ENCODE data around the gene CLIC6. TPM values are rescaled to one million over a fixed set of nuclear protein-coding genes. Genes with fewer than 3 reads are reported as not detected.

The CLIC6 gene
- total RNA-seq, 1 donor from 2014 or later, result 12.3 TPM

DNA sequence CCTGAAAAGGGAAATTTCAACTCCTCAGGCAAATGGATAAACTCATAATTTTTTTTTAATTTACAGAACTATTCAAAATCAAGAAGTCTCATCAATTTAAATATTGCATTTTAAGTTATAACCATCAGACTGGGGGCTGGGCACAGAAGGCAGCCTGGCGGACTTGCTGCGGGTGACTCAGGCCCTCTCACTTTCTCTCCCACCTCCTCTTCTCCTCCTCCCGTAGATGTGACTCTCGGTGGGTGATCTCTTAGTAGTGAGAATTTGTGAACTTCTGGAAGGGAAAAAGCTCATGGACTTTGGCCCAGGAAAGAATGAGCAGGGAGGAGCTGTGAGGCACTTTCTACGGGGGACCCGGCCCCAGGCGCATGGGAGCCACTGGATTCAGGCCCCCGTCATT, 32.9 kb downstream of the CLIC6 start:
- no peaks in the 10 kb centered on the region for H3K4me1 ChIP-seq
- no peak for DNase-seq
- H3K27ac ChIP-seq, result no peak overlapping the region
- H3K9me3 ChIP-seq, result no peaks in the 10 kb centered on the region
- H3K27me3 ChIP-seq, result peaks cover 8% of the 10 kb centered on the region
- intact Hi-C loops (cut with DNase I), result no loop called here
- TF ChIP-seq, protein P1, sequence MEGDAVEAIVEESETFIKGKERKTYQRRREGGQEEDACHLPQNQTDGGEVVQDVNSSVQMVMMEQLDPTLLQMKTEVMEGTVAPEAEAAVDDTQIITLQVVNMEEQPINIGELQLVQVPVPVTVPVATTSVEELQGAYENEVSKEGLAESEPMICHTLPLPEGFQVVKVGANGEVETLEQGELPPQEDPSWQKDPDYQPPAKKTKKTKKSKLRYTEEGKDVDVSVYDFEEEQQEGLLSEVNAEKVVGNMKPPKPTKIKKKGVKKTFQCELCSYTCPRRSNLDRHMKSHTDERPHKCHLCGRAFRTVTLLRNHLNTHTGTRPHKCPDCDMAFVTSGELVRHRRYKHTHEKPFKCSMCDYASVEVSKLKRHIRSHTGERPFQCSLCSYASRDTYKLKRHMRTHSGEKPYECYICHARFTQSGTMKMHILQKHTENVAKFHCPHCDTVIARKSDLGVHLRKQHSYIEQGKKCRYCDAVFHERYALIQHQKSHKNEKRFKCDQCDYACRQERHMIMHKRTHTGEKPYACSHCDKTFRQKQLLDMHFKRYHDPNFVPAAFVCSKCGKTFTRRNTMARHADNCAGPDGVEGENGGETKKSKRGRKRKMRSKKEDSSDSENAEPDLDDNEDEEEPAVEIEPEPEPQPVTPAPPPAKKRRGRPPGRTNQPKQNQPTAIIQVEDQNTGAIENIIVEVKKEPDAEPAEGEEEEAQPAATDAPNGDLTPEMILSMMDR (IDR thresholded peaks at IDR 0.05), result no peak
- no peaks in the 10 kb centered on the region for H3K36me3 ChIP-seq
- no peak for ATAC-seq
- H3K4me3 ChIP-seq, result no peak overlapping the region

DNA sequence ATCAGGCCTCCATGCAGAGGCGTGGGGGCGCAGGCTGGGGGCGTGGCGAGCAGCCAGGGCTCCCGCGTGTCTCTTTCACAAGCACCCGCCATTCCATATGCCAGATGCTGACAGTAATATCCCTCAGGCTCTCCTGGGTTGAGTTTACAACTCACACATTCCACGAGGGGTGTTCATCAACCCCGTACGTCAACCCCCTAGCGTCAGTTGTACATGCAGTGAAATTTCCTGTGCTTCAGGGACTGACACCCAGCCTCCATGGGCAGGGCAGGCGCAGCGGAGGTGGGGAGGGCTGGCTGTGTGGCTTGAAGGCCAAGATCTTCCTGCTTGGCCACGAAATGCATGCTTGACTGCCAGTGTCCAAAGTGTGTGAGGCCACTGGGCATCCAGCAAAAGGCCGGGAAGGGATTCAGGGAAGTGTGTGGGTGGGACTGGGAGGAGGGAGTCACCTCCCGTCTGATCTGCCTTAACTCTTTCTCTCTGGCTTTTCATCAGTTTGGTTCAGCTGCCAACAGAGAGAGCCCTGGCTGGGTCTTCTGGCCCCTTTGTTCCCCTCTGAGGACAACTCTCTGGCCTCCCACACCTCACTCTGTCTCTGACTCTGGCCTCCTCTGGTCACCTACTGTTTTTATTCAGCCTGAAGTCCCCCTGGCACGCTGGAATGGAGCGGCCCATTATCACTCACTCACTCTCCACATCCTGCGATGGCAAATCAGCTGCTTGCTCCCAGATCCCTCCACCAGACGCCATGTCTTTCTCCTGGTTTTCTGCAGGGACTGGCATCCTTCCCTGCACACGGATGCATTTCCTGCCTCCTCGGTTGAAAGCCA, 33.8 kb downstream of the CLIC6 start:
- TF ChIP-seq, protein P1 (IDR thresholded peaks at IDR 0.05), result no peak
- H3K27ac ChIP-seq, result no peak overlapping the region
- intact Hi-C loops (cut with DNase I), result no loop called here
- H3K9me3 ChIP-seq, result no peaks in the 10 kb centered on the region
- no peak for DNase-seq
- no peaks in the 10 kb centered on the region for H3K36me3 ChIP-seq
- no peaks in the 10 kb centered on the region for H3K4me1 ChIP-seq
- no peak overlapping the region for H3K4me3 ChIP-seq
- peaks cover 8% of the 10 kb centered on the region for H3K27me3 ChIP-seq
- ATAC-seq, result peak; percentile 8

DNA sequence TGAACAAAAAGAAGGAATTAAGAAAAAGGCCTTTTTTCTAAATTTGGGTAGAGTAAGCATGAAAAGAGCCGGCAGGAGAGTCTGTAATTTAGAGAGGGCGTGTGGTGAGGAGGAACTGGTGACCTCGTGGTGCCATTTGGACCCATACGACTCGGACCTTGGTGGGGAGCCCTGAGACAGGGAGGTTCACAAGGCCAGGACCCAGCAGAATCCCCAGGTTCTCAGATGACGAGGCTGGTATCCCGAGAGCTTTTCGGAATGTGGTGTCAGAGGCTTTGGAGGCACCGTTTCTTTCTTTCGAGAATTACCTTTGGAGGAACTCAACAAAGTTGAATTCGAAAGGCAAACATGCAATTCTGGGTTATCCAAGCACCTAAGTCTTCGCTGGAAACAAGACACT, 34.8 kb downstream of the CLIC6 start:
- TF ChIP-seq, protein P1 (IDR thresholded peaks at IDR 0.05), result no peak
- Histone ChIP-seq H3K36me3 (no peaks in the 10 kb centered on the region), H3K27me3 (peaks cover 8% of the 10 kb centered on the region), H3K9me3 (no peaks in the 10 kb centered on the region), H3K4me3 (no peak overlapping the region), H3K4me1 (no peaks in the 10 kb centered on the region), H3K27ac (no peak overlapping the region)
- DNase-seq, result no peak
- no peak for ATAC-seq
- intact Hi-C loops (cut with DNase I), result no loop called here

DNA sequence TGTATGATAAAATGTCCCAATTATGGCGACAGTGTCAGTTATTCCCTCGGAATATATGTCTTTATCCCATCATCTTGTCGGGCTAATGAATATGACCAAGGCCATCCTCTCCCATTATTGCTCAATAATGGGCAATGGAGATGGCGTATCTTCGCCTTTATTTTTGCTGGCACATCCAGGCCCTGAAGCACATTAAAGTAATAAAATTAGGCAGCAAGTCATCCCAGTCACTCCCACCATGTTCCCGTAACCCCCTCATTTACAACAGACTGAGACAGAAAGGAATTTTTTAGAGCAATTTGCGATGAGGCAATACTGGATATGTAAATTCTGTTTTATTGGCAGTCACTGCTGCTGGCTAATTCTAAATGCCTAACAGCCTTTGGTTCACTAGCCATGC, 35.3 kb downstream of the CLIC6 start:
- Histone ChIP-seq H3K4me1 (no peaks in the 10 kb centered on the region), H3K9me3 (no peaks in the 10 kb centered on the region), H3K36me3 (no peaks in the 10 kb centered on the region), H3K27ac (peak overlapping the region; percentile 26), H3K4me3 (no peak overlapping the region), H3K27me3 (peaks cover 8% of the 10 kb centered on the region)
- ATAC-seq (no peak), DNase-seq (no peak)
- TF ChIP-seq, protein P1 (IDR thresholded peaks at IDR 0.05), result no peak
- intact Hi-C loops (cut with DNase I), result no loop called here

DNA sequence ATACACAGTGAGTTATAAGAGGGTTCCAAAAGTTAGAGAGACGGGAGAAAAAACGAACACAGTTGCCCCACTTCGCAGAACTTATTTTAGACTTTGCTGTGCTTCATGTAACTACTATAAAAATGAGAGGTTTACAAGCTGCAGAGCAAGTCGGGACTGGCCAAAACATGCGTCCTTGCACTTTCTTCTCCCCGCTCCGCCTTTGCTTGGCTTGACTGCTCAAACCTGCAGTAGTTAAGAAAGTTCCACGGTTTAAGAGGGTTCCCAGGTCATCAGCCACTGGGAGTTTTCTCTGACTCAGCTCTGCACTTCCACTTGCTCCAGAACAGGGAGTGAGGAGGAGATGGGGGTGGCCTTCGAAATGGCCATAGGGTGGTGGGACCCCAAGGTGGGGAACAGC, 36.2 kb downstream of the CLIC6 start:
- TF ChIP-seq, protein P1 (IDR thresholded peaks at IDR 0.05), result no peak
- no peak overlapping the region for H3K27ac ChIP-seq
- H3K4me3 ChIP-seq, result no peak overlapping the region
- H3K27me3 ChIP-seq, result peaks cover 8% of the 10 kb centered on the region
- H3K4me1 ChIP-seq, result no peaks in the 10 kb centered on the region
- intact Hi-C loops (cut with DNase I), result no loop called here
- H3K9me3 ChIP-seq, result no peaks in the 10 kb centered on the region
- DNase-seq (no peak), ATAC-seq (no peak)
- H3K36me3 ChIP-seq, result no peaks in the 10 kb centered on the region

Data from upper lobe of right lung (tissue), 1 donor.